ENCODE measurements around the gene MAP6. TPM values are rescaled to one million over a fixed set of nuclear protein-coding genes. Genes with fewer than 3 reads are reported as not detected.
A peak's percentile ranks its signal among the peaks of the same experiment; 100 is the strongest.

Gene MAP6
- total RNA-seq, 1 donor from 2014 or later, result 313 TPM

GRCh38 chr11:75633409-75634066 is 35.3 kb downstream of the MAP6 start:
- peaks cover 5% of the 10 kb centered on the region for H3K27me3 Mint-ChIP-seq (ENCODE audit: unreplicated experiment)
- peak overlapping the region; percentile 67 for H3K27ac Mint-ChIP-seq (ENCODE audit: unreplicated experiment)
- peaks cover 74% of the 10 kb centered on the region for H3K4me1 Mint-ChIP-seq (ENCODE audit: low read depth, unreplicated experiment)

GRCh38 chr11:75632962-75633361 is 35.9 kb downstream of the MAP6 start:
- no peak for TF ChIP-seq CTCF (IDR thresholded peaks at IDR 0.05; ENCODE audit: partially characterized antibody, unreplicated experiment)
- Mint-ChIP-seq H3K9me3 (ENCODE audit: unreplicated experiment) (peaks cover 2% of the 10 kb centered on the region), H3K36me3 (ENCODE audit: unreplicated experiment) (no peaks in the 10 kb centered on the region), H3K27me3 (ENCODE audit: unreplicated experiment) (peaks cover 6% of the 10 kb centered on the region), H3K4me1 (ENCODE audit: low read depth, unreplicated experiment) (peaks cover 75% of the 10 kb centered on the region), H3K4me3 (ENCODE audit: unreplicated experiment) (peak overlapping the region; percentile 77), H3K27ac (ENCODE audit: unreplicated experiment) (peak overlapping the region; percentile 67)
- no peak for DNase-seq

More at GRCh38 chr11:75633409-75634066, 35.3 kb downstream of the MAP6 start:
- H3K9me3 Mint-ChIP-seq (ENCODE audit: unreplicated experiment), result peaks cover 5% of the 10 kb centered on the region
- DNase-seq, result no peak
- peak overlapping the region; percentile 77 for H3K4me3 Mint-ChIP-seq (ENCODE audit: unreplicated experiment)
- no peak for TF ChIP-seq CTCF (IDR thresholded peaks at IDR 0.05; ENCODE audit: partially characterized antibody, unreplicated experiment)
- H3K36me3 Mint-ChIP-seq (ENCODE audit: unreplicated experiment), result no peaks in the 10 kb centered on the region

GRCh38 chr11:75632450-75632849 is 36.4 kb downstream of the MAP6 start:
- no peak for DNase-seq
- Mint-ChIP-seq H3K4me3 (ENCODE audit: unreplicated experiment) (peak overlapping the region; percentile 6), H3K27me3 (ENCODE audit: unreplicated experiment) (peaks cover 10% of the 10 kb centered on the region), H3K36me3 (ENCODE audit: unreplicated experiment) (no peaks in the 10 kb centered on the region), H3K4me1 (ENCODE audit: low read depth, unreplicated experiment) (peaks cover 80% of the 10 kb centered on the region), H3K9me3 (ENCODE audit: unreplicated experiment) (peaks cover 7% of the 10 kb centered on the region), H3K27ac (ENCODE audit: unreplicated experiment) (peak overlapping the region; percentile 69)
- TF ChIP-seq CTCF (IDR thresholded peaks at IDR 0.05; ENCODE audit: partially characterized antibody, unreplicated experiment), result no peak

- DNase-seq, result peak; percentile 34
- Mint-ChIP-seq H3K27ac (ENCODE audit: unreplicated experiment) (peak overlapping the region; percentile 84), H3K4me1 (ENCODE audit: low read depth, unreplicated experiment) (peaks cover 78% of the 10 kb centered on the region), H3K36me3 (ENCODE audit: unreplicated experiment) (no peaks in the 10 kb centered on the region), H3K27me3 (ENCODE audit: unreplicated experiment) (peaks cover 10% of the 10 kb centered on the region), H3K4me3 (ENCODE audit: unreplicated experiment) (peak overlapping the region; percentile 40), H3K9me3 (ENCODE audit: unreplicated experiment) (peaks cover 4% of the 10 kb centered on the region)
- TF ChIP-seq CTCF (IDR thresholded peaks at IDR 0.05; ENCODE audit: partially characterized antibody, unreplicated experiment), result no peak
Measured at GRCh38 chr11:75631086-75631730, 37.6 kb downstream of the MAP6 start.
